Fibroblast of lung (primary cell): ENCODE measurements around the gene GTF3C2. TPM values are rescaled to one million over a fixed set of nuclear protein-coding genes. Genes with fewer than 3 reads are reported as not detected.

Source experiments
- DNase-seq, 2 donors: peaks; one replicate each; pipeline versions ENCODE4 v3.0.0 to v3.0.0-alpha.2; 2010; ENCODE audit warnings: low read depth in 2 of 2
- H2AFZ ChIP-seq: 2 replicates; pipeline ENCODE4 v1.5.1; 2012; ENCODE audit warnings: low read length, control low read depth, inconsistent platforms
- H3K27ac ChIP-seq: 2 replicates; pipeline ENCODE4 v1.5.1; 2011; ENCODE audit warnings: low read length, control low read depth; ENCODE audit not compliant: insufficient read depth
- H3K27me3 ChIP-seq: 2 replicates; pipeline ENCODE4 v1.5.1; 2011; ENCODE audit warnings: mild to moderate bottlenecking, low read length; ENCODE audit not compliant: control insufficient read depth, insufficient read depth
- H3K36me3 ChIP-seq: 2 replicates; pipeline ENCODE4 v1.5.1; 2011; ENCODE audit warnings: low read length; ENCODE audit not compliant: control insufficient read depth, insufficient read depth
- H3K4me1 ChIP-seq: 2 replicates; pipeline ENCODE4 v1.5.1; 2011; ENCODE audit warnings: low read length; ENCODE audit not compliant: control insufficient read depth, insufficient read depth; ENCODE audit errors: extremely low read depth
- H3K4me2 ChIP-seq: 2 replicates; pipeline ENCODE4 v1.5.1; 2011; ENCODE audit warnings: low read length, control low read depth; ENCODE audit not compliant: insufficient read depth; ENCODE audit errors: extremely low read depth
- H3K4me3 ChIP-seq, 4 experiments: fragments of 200-600 bp in 1 of 4; sonication (generic) in 1 of 4; replicated peaks in 1 of 4; 2 replicates each; pipeline ENCODE4 v1.5.1; 2011 to 2016; ENCODE audit warnings: low read length in 4 of 4, low read depth in 3 of 4, mild to moderate bottlenecking in 3 of 4, control low read depth in 2 of 4, inconsistent platforms in 1 of 4, mixed read lengths in 1 of 4; ENCODE audit not compliant: insufficient read depth in 1 of 4; ENCODE audit errors: control extremely low read depth in 1 of 4
- H3K79me2 ChIP-seq: 2 replicates; pipeline ENCODE4 v1.5.1; 2012; ENCODE audit warnings: mild to moderate bottlenecking, low read length, inconsistent platforms; ENCODE audit not compliant: control insufficient read depth, insufficient read depth
- H3K9ac ChIP-seq: 2 replicates; pipeline ENCODE4 v1.5.1; 2011; ENCODE audit warnings: mild to moderate bottlenecking, low read length, control low read depth; ENCODE audit not compliant: insufficient read depth
- H3K9me3 ChIP-seq: 2 replicates; pipeline ENCODE4 v1.5.1; 2012; ENCODE audit warnings: low read depth, low read length; ENCODE audit not compliant: control insufficient read depth, insufficient read depth
- H4K20me1 ChIP-seq: 2 replicates; pipeline ENCODE4 v1.5.1; 2011; ENCODE audit warnings: low read length; ENCODE audit not compliant: control insufficient read depth, insufficient read depth; ENCODE audit errors: extremely low read depth
- EZH2 ChIP-seq: IDR thresholded peaks from 2 replicates; pipeline ENCODE4 v1.5.1; 2012; ENCODE audit warnings: low read length, control low read depth, mild to moderate bottlenecking; ENCODE audit errors: missing control alignments
- polyA plus RNA-seq, 2 donors: library from polyadenylated mRNA; depleted of rRNA in 1 of 2; stranded (reverse) in 1 of 2; unstranded in 1 of 2; fragments of >200 nt; gene quantifications; 2 replicates each; pipeline ENCODE4 v1.2.1, GENCODE V29; 2011 to 2012; ENCODE audit warnings: missing spikeins in 1 of 2
- total RNA-seq: library from RNA; depleted of rRNA; stranded (reverse); fragments of >200 nt; gene quantifications from 2 replicates; pipeline ENCODE4 v1.2.1, GENCODE V29; 2014
- TF ChIP-seq, protein P1 (sequence below), 2 donors: IDR thresholded peaks in 1 of 2; conservative IDR thresholded peaks in 1 of 2; 1 replicate in 1 of 2; 2 replicates in 1 of 2; pipeline ENCODE4 v1.5.1; 2011 to 2012; ENCODE audit warnings: low read length in 2 of 2, control low read depth in 1 of 2, inconsistent platforms in 1 of 2, low read depth in 1 of 2, mild to moderate bottlenecking in 1 of 2

GTF3C2 gene
- total and polyA plus RNA-seq, 2 donors (not counting 1 experiment from before 2014, with no cell fraction given) = 19.2 to 30.2 TPM

GRCh38 chr2:27280826-27281225 lies 75.7 kb downstream of the GTF3C2 start:
- Histone ChIP-seq H3K4me2 (no peak overlapping the region), H3K27me3 (peaks cover 10% of the 10 kb centered on the region), H2AFZ (no peak overlapping the region), H3K36me3 (no peaks in the 10 kb centered on the region), H3K4me1 (peaks cover 7% of the 10 kb centered on the region), H3K9ac (no peak overlapping the region), H3K79me2 (no peaks in the 10 kb centered on the region), H4K20me1 (no peaks in the 10 kb centered on the region), H3K4me3 (no peak overlapping the region), H3K9me3 (no peaks in the 10 kb centered on the region), H3K27ac (no peak overlapping the region)
- TF ChIP-seq EZH2 = no peak
- TF ChIP-seq, protein P1, sequence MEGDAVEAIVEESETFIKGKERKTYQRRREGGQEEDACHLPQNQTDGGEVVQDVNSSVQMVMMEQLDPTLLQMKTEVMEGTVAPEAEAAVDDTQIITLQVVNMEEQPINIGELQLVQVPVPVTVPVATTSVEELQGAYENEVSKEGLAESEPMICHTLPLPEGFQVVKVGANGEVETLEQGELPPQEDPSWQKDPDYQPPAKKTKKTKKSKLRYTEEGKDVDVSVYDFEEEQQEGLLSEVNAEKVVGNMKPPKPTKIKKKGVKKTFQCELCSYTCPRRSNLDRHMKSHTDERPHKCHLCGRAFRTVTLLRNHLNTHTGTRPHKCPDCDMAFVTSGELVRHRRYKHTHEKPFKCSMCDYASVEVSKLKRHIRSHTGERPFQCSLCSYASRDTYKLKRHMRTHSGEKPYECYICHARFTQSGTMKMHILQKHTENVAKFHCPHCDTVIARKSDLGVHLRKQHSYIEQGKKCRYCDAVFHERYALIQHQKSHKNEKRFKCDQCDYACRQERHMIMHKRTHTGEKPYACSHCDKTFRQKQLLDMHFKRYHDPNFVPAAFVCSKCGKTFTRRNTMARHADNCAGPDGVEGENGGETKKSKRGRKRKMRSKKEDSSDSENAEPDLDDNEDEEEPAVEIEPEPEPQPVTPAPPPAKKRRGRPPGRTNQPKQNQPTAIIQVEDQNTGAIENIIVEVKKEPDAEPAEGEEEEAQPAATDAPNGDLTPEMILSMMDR (conservative IDR thresholded peaks at IDR 0.05 in 1 of 2, IDR thresholded peaks at IDR 0.05 in 1 of 2; ENCODE audit: low read depth in 1 of 2, low read length in 2 of 2) = no peak
- no peak for DNase-seq

DNA sequence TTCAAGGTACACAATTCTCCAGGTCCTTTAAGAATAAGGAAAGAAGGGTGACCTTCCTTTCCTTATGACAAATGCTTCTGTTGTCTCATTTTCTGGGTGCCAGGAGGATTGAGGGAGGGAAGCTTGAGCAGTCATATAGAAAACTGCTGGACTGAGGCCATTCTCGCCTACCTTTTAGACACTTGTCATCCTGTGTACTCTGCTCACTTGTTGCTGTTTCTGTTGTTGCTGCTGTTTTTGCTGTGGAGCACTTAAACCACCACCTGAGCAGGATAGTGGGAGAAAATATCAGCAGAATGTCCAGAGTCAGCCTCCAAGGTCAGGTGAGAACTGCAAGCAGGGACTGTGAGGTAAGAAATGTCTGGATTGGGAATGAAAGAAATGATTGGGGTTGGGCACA lies 78.6 kb downstream of the GTF3C2 start:
- H2AFZ ChIP-seq = no peak overlapping the region
- no peak overlapping the region for H3K9ac ChIP-seq
- no peaks in the 10 kb centered on the region for H3K79me2 ChIP-seq
- H3K27ac ChIP-seq = no peak overlapping the region
- no peak for DNase-seq
- H3K9me3 ChIP-seq = no peaks in the 10 kb centered on the region
- H3K4me3 ChIP-seq = no peak overlapping the region
- no peak overlapping the region for H3K4me2 ChIP-seq
- no peaks in the 10 kb centered on the region for H3K36me3 ChIP-seq
- peaks cover 10% of the 10 kb centered on the region for H3K27me3 ChIP-seq
- H4K20me1 ChIP-seq = no peaks in the 10 kb centered on the region
- no peak for TF ChIP-seq EZH2
- TF ChIP-seq, protein P1 (conservative IDR thresholded peaks at IDR 0.05 in 1 of 2, IDR thresholded peaks at IDR 0.05 in 1 of 2; ENCODE audit: low read depth in 1 of 2, low read length in 2 of 2) = no peak
- peaks cover 6% of the 10 kb centered on the region for H3K4me1 ChIP-seq

Other genes starting within 250 kb of the GTF3C2 start
- gene CGREF1, start 237.6 kb downstream of the GTF3C2 start, total RNA-seq = 2.3 and 10.0 TPM in 2 replicates
- gene CGREF1, start 237.6 kb downstream of the GTF3C2 start, polyA plus RNA-seq = 1.5 and 1.9 TPM in 2 replicates
- 0.17 and 0.26 TPM in 2 replicates for gene ABHD1, start 232.9 kb downstream of the GTF3C2 start, total RNA-seq
- 0.08 and 0.10 TPM in 2 replicates for gene ABHD1, start 232.9 kb downstream of the GTF3C2 start, polyA plus RNA-seq
- 36.0 and 39.8 TPM in 2 replicates for gene PREB, start 222.1 kb downstream of the GTF3C2 start, total RNA-seq
- gene PREB, start 222.1 kb downstream of the GTF3C2 start, polyA plus RNA-seq = 42.9 and 48.5 TPM in 2 replicates
- not detected in 2 replicates for gene PRR30, start 217.4 kb downstream of the GTF3C2 start, total RNA-seq
- gene PRR30, start 217.4 kb downstream of the GTF3C2 start, polyA plus RNA-seq = not detected in 2 replicates
- gene TCF23, start 207.8 kb downstream of the GTF3C2 start, total RNA-seq = under 0.01 TPM in 1 of 2 replicates, not detected in the other
- gene TCF23, start 207.8 kb downstream of the GTF3C2 start, polyA plus RNA-seq = not detected in 2 replicates
- gene ATRAID, start 144.7 kb downstream of the GTF3C2 start, total RNA-seq = 202 and 235 TPM in 2 replicates
- gene ATRAID, start 144.7 kb downstream of the GTF3C2 start, polyA plus RNA-seq = 176 and 238 TPM in 2 replicates
- gene SLC5A6, start 144.5 kb downstream of the GTF3C2 start, total RNA-seq = 13.9 and 18.5 TPM in 2 replicates
- gene SLC5A6, start 144.5 kb downstream of the GTF3C2 start, polyA plus RNA-seq = 11.5 and 21.0 TPM in 2 replicates
- gene CAD, start 139.4 kb downstream of the GTF3C2 start, total RNA-seq = 32.0 and 33.1 TPM in 2 replicates
- gene CAD, start 139.4 kb downstream of the GTF3C2 start, polyA plus RNA-seq = 11.9 and 21.5 TPM in 2 replicates
- gene SLC30A3, start 93.7 kb downstream of the GTF3C2 start, total RNA-seq = under 0.01 TPM in 1 of 2 replicates, not detected in the other
- gene SLC30A3, start 93.7 kb downstream of the GTF3C2 start, polyA plus RNA-seq = 0.12 and 0.38 TPM in 2 replicates
- gene DNAJC5G, start 81.3 kb downstream of the GTF3C2 start, total RNA-seq = not detected in 2 replicates
- not detected in 2 replicates for gene DNAJC5G, start 81.3 kb downstream of the GTF3C2 start, polyA plus RNA-seq
- 0.17 TPM in 1 of 2 replicates, not detected in the other for gene TRIM54, start 74.3 kb downstream of the GTF3C2 start, total RNA-seq
- 0.06 TPM in 1 of 2 replicates, not detected in the other for gene TRIM54, start 74.3 kb downstream of the GTF3C2 start, polyA plus RNA-seq
- gene UCN, start 48.3 kb downstream of the GTF3C2 start, total RNA-seq = 1.2 and 1.3 TPM in 2 replicates
- 0.14 TPM in 1 of 2 replicates, not detected in the other for gene UCN, start 48.3 kb downstream of the GTF3C2 start, polyA plus RNA-seq
- 65.2 and 83.2 TPM in 2 replicates for gene MPV17, start 33.7 kb downstream of the GTF3C2 start, total RNA-seq
- gene MPV17, start 33.7 kb downstream of the GTF3C2 start, polyA plus RNA-seq = 272 and 289 TPM in 2 replicates
- gene EIF2B4, start 13.6 kb upstream of the GTF3C2 start, total RNA-seq = 28.6 and 28.8 TPM in 2 replicates
- gene EIF2B4, start 13.6 kb upstream of the GTF3C2 start, polyA plus RNA-seq = 29.8 and 41.2 TPM in 2 replicates
- gene SNX17, start 13.9 kb upstream of the GTF3C2 start, total RNA-seq = 152 and 155 TPM in 2 replicates
- 118 and 134 TPM in 2 replicates for gene SNX17, start 13.9 kb upstream of the GTF3C2 start, polyA plus RNA-seq
- 7.7 and 8.4 TPM in 2 replicates for gene ZNF513, start 24.0 kb upstream of the GTF3C2 start, total RNA-seq
- gene ZNF513, start 24.0 kb upstream of the GTF3C2 start, polyA plus RNA-seq = 7.0 and 7.4 TPM in 2 replicates
- gene PPM1G, start 52.8 kb upstream of the GTF3C2 start, total RNA-seq = 63.4 and 67.0 TPM in 2 replicates
- 54.7 and 85.4 TPM in 2 replicates for gene PPM1G, start 52.8 kb upstream of the GTF3C2 start, polyA plus RNA-seq
- 68.1 and 77.5 TPM in 2 replicates for gene NRBP1, start 71.9 kb upstream of the GTF3C2 start, total RNA-seq
- gene NRBP1, start 71.9 kb upstream of the GTF3C2 start, polyA plus RNA-seq = 169 and 192 TPM in 2 replicates
- 0.33 TPM in 1 of 2 replicates, not detected in the other for gene KRTCAP3, start 85.6 kb upstream of the GTF3C2 start, total RNA-seq
- gene KRTCAP3, start 85.6 kb upstream of the GTF3C2 start, polyA plus RNA-seq = 0.12 and 0.22 TPM in 2 replicates
- 28.5 and 33.0 TPM in 2 replicates for gene IFT172, start 133.0 kb upstream of the GTF3C2 start, total RNA-seq
- gene IFT172, start 133.0 kb upstream of the GTF3C2 start, polyA plus RNA-seq = 10.9 and 11.2 TPM in 2 replicates
- gene FNDC4, start 138.4 kb upstream of the GTF3C2 start, total RNA-seq = 12.8 and 18.3 TPM in 2 replicates
- 9.6 and 15.2 TPM in 2 replicates for gene FNDC4, start 138.4 kb upstream of the GTF3C2 start, polyA plus RNA-seq
- gene GCKR, start 140.1 kb upstream of the GTF3C2 start, total RNA-seq = 0.26 and 0.50 TPM in 2 replicates
- gene GCKR, start 140.1 kb upstream of the GTF3C2 start, polyA plus RNA-seq = 0.16 and 0.35 TPM in 2 replicates
- 16.4 and 23.6 TPM in 2 replicates for gene ZNF512, start 226.3 kb upstream of the GTF3C2 start, total RNA-seq
- 31.3 and 36.6 TPM in 2 replicates for gene ZNF512, start 226.3 kb upstream of the GTF3C2 start, polyA plus RNA-seq